GM10266 (cell line): Measurements from ENCODE around the gene CAMTA1.

Experiments used
- DNase-seq: peaks from one replicate; pipeline ENCODE4 v3.0.0; 2012; ENCODE audit errors: extremely low spot score
- CTCF ChIP-seq: IDR thresholded peaks from 2 replicates; pipeline ENCODE4 v1.5.1; 2012; ENCODE audit warnings: mild to moderate bottlenecking, low read depth; ENCODE audit not compliant: control insufficient read depth, insufficient read depth; ENCODE audit errors: missing control alignments

CAMTA1 gene

GRCh38 chr1:6899621-6900020, 114.4 kb downstream of the CAMTA1 start:
- no peak for DNase-seq
- no peak for TF ChIP-seq CTCF

- DNase-seq = no peak
- no peak for TF ChIP-seq CTCF
These were observed 116.9 kb downstream of the CAMTA1 start for GRCh38 chr1:6902153-6902552.

- no peak for TF ChIP-seq CTCF
- no peak for DNase-seq
These were observed 119.4 kb downstream of the CAMTA1 start for GRCh38 chr1:6904476-6905170.

- TF ChIP-seq CTCF = no peak
- no peak for DNase-seq
These were observed 120.1 kb downstream of the CAMTA1 start for GRCh38 chr1:6905331-6905730.

- TF ChIP-seq CTCF = no peak
- no peak for DNase-seq
These were observed 120.5 kb downstream of the CAMTA1 start for GRCh38 chr1:6905790-6906189.

GRCh38 chr1:6906783-6907182, 121.5 kb downstream of the CAMTA1 start:
- DNase-seq = no peak
- TF ChIP-seq CTCF = no peak

- no peak for TF ChIP-seq CTCF
- DNase-seq = no peak
These were observed 121.9 kb downstream of the CAMTA1 start for GRCh38 chr1:6907201-6907600.
